ENCODE results near the gene RAB22A. TPM values are rescaled to one million over a fixed set of nuclear protein-coding genes. Genes with fewer than 3 reads are reported as not detected.

The RAB22A gene
- polyA plus RNA-seq, 1 experiment, result 14.9 TPM

- Histone ChIP-seq H3K4me3 (ENCODE audit: low read depth, low read length) (no peak overlapping the region), H3K27ac (ENCODE audit: low read depth, low read length) (no peak overlapping the region), H3K27me3 (ENCODE audit: control insufficient read depth, insufficient read depth, low read length) (no peaks in the 10 kb centered on the region), H3K9me3 (ENCODE audit: control insufficient read depth, insufficient read depth, low read length) (no peaks in the 10 kb centered on the region)
- no peak for DNase-seq (ENCODE audit: low read depth, low spot score)
- TF ChIP-seq, protein P1, sequence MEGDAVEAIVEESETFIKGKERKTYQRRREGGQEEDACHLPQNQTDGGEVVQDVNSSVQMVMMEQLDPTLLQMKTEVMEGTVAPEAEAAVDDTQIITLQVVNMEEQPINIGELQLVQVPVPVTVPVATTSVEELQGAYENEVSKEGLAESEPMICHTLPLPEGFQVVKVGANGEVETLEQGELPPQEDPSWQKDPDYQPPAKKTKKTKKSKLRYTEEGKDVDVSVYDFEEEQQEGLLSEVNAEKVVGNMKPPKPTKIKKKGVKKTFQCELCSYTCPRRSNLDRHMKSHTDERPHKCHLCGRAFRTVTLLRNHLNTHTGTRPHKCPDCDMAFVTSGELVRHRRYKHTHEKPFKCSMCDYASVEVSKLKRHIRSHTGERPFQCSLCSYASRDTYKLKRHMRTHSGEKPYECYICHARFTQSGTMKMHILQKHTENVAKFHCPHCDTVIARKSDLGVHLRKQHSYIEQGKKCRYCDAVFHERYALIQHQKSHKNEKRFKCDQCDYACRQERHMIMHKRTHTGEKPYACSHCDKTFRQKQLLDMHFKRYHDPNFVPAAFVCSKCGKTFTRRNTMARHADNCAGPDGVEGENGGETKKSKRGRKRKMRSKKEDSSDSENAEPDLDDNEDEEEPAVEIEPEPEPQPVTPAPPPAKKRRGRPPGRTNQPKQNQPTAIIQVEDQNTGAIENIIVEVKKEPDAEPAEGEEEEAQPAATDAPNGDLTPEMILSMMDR (IDR thresholded peaks at IDR 0.05; ENCODE audit: low read depth, low read length), result no peak
- ChIA-PET POLR2A (interaction anchor here (0.6 kb wide), 1 partner anchor 107 kb away, joined by 10 read pairs; no protein-coding TSS in a partner anchor), CTCF (interaction anchor here (0.7 to 1.0 kb wide), 2 partner anchors 384 to 432 kb away, joined by 3 to 4 read pairs; partner anchors contain the start of gene STX16)
Observed at GRCh38 chr20:58267389-58268215, 41.9 kb upstream of the RAB22A start.

DNA sequence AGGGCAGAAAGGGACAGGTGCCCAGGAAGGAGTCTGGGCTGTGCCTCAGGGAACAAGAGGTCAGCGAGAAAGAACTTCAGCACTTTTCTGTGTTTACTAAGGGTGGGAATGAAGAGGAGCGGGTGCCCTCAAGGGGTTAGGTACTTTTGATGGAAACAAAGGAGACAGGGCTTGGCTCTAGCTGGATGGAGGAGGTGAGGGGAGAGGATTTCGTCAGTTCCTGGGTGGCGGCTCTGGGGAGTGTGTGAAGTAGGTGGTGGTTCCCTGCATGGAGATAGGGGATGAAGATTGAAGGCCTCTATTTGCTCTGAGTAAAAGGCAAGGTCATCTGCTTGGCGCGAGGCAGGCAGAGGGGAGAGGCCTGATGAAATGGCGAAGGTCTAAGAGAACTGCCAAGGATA is 41.1 kb upstream of the RAB22A start:
- H3K4me3 ChIP-seq (ENCODE audit: low read depth, low read length), result no peak overlapping the region
- TF ChIP-seq, protein P1 (IDR thresholded peaks at IDR 0.05; ENCODE audit: low read depth, low read length), result no peak
- no peaks in the 10 kb centered on the region for H3K9me3 ChIP-seq (ENCODE audit: control insufficient read depth, insufficient read depth, low read length)
- no peaks in the 10 kb centered on the region for H3K27me3 ChIP-seq (ENCODE audit: control insufficient read depth, insufficient read depth, low read length)
- POLR2A ChIA-PET, result no interaction called here
- CTCF ChIA-PET, result no interaction called here
- H3K27ac ChIP-seq (ENCODE audit: low read depth, low read length), result no peak overlapping the region
- no peak for DNase-seq (ENCODE audit: low read depth, low spot score)

DNA sequence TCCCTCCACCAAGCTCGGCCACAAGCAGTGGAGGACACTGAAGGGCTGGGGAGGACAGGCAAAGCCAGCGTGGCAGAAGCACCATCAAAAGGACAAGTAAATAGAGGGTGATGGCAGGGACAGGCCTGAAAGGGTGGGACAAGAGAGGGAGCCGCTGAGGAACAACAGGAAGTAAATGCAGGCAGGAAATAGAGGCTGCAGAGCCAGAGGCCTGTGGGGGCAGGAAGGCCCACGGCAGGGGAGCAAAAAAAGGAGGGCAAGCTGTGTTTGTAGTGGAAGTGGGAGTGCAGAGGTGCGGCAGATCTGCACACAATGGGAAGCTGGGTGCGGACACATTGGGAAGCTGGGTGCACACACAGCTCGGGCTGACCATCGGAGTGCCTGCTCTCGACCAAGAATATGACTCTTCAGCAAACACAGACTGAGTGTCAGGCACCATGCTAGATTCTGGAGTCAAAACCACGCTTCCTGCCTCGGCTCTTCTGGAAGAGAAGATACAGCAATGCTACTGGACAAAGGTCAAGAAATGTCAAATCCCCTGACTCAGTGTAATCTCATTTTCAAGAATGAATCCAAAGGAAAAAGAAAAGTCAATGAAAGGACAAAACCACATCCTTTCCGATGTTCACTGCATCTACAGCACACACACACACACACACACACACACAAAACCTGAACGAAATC is 40.4 kb upstream of the RAB22A start:
- Histone ChIP-seq H3K27me3 (ENCODE audit: control insufficient read depth, insufficient read depth, low read length) (no peaks in the 10 kb centered on the region), H3K9me3 (ENCODE audit: control insufficient read depth, insufficient read depth, low read length) (peaks cover 3% of the 10 kb centered on the region; the same call in 1 of the 2 replicates), H3K27ac (ENCODE audit: low read depth, low read length) (no peak overlapping the region), H3K4me3 (ENCODE audit: low read depth, low read length) (no peak overlapping the region)
- POLR2A ChIA-PET, result no interaction called here
- DNase-seq (ENCODE audit: low read depth, low spot score), result no peak
- CTCF ChIA-PET, result no interaction called here
- TF ChIP-seq, protein P1 (IDR thresholded peaks at IDR 0.05; ENCODE audit: low read depth, low read length), result no peak

- peak overlapping the region; percentile 62 for H3K27ac ChIP-seq (ENCODE audit: low read depth, low read length)
- peak; percentile 8 for DNase-seq (ENCODE audit: low read depth, low spot score)
- POLR2A ChIA-PET, result interaction anchor here (0.5 to 1.2 kb wide), 2 partner anchors 25 to 62 kb away, joined by 3 to 4 read pairs; no protein-coding TSS in a partner anchor
Observed at GRCh38 chr20:58271606-58272351, 37.7 kb upstream of the RAB22A start.

More at GRCh38 chr20:58271606-58272351, 37.7 kb upstream of the RAB22A start:
- CTCF ChIA-PET, result interaction anchor here (0.7 to 1.6 kb wide), 4 partner anchors 33 to 176 kb away, joined by 3 to 4 read pairs (median 3); no protein-coding TSS in a partner anchor
- Histone ChIP-seq H3K9me3 (ENCODE audit: control insufficient read depth, insufficient read depth, low read length) (peaks cover 3% of the 10 kb centered on the region; the same call in 1 of the 2 replicates), H3K27me3 (ENCODE audit: control insufficient read depth, insufficient read depth, low read length) (no peaks in the 10 kb centered on the region), H3K4me3 (ENCODE audit: low read depth, low read length) (no peak overlapping the region)
- TF ChIP-seq, protein P1 (IDR thresholded peaks at IDR 0.05; ENCODE audit: low read depth, low read length), result no peak
